ENCODE results near the gene ZNF441.

GRCh38 chr19:11832253-11832912 lies 65.6 kb downstream of the ZNF441 start:
- no peak for TF ChIP-seq HDAC2 (IDR thresholded peaks at IDR 0.05)
- TF ChIP-seq REST (IDR thresholded peaks at IDR 0.05; ENCODE audit: low read depth, low read length): no peak
- no peak for TF ChIP-seq CTCF (IDR thresholded peaks at IDR 0.05 in 2 of 3, conservative IDR thresholded peaks at IDR 0.05 in 1 of 3; ENCODE audit: control insufficient read depth in 2 of 3, extremely low read depth in 1 of 3, insufficient read depth in 1 of 3, low read depth in 3 of 3, low read length in 3 of 3)
- no peak for TF ChIP-seq RAD21 (IDR thresholded peaks at IDR 0.05; ENCODE audit: insufficient read depth, low read depth, low read length)
- TF ChIP-seq ATF2 (IDR thresholded peaks at IDR 0.05; ENCODE audit: low read length): no peak
- no peak for TF ChIP-seq PBX3 (IDR thresholded peaks at IDR 0.05; ENCODE audit: insufficient replicate concordance, low read depth, low read length)
- TF ChIP-seq POLR2AphosphoS5 (IDR thresholded peaks at IDR 0.05; ENCODE audit: low read length): no peak
- no peak for TF ChIP-seq MEF2A (IDR thresholded peaks at IDR 0.05; ENCODE audit: insufficient read depth, low read depth, low read length)
